ENCODE measurements around the gene PTPRG. TPM values are rescaled to one million over a fixed set of nuclear protein-coding genes. Genes with fewer than 3 reads are reported as not detected.

The PTPRG gene
- total RNA-seq, 2 donors from 2014 or later, result 76.5 to 108 TPM

GRCh38 chr3:61788623-61789507 is 227.5 kb downstream of the PTPRG start:
- 92 to 98% methylated on average over 3 of the region's 4 CpGs for WGBS, 2 experiments (ENCODE audit: insufficient coverage in 1 of 2, insufficient read length in 1 of 2)
- no peak for DNase-seq
- H3K9me3 Mint-ChIP-seq, result no peaks in the 10 kb centered on the region
- no peak overlapping the region for H3K4me3 ChIP-seq (ENCODE audit: low read length)
- H3K9ac ChIP-seq (ENCODE audit: extremely low read depth, low read length, poor library complexity, severe bottlenecking), result no peak overlapping the region
- no peaks in the 10 kb centered on the region for H3K9me3 ChIP-seq (ENCODE audit: control insufficient read depth, low read length)
- H3K36me3 Mint-ChIP-seq (ENCODE audit: low read depth), result peaks cover 1% of the 10 kb centered on the region
- H3K27ac Mint-ChIP-seq, result no peak overlapping the region
- H3K27ac ChIP-seq (ENCODE audit: low read depth, low read length), result no peak overlapping the region
- H3K36me3 ChIP-seq (ENCODE audit: control insufficient read depth, insufficient read depth, low read length), result no peaks in the 10 kb centered on the region
- H3K27me3 ChIP-seq (ENCODE audit: control insufficient read depth, insufficient read depth, low read length, poor library complexity, severe bottlenecking), result peaks cover 11% of the 10 kb centered on the region
- H3K4me1 ChIP-seq (ENCODE audit: control insufficient read depth, insufficient read depth, low read length), result peaks cover 9% of the 10 kb centered on the region
- TF ChIP-seq CTCF (conservative IDR thresholded peaks at IDR 0.05), result no peak
- H3K27me3 Mint-ChIP-seq (ENCODE audit: insufficient read depth), result peaks cover 14% of the 10 kb centered on the region
- H3K4me1 Mint-ChIP-seq, result peaks cover 30% of the 10 kb centered on the region
- no peak overlapping the region for H3K4me3 Mint-ChIP-seq

GRCh38 chr3:61789861-61790260 is 228.5 kb downstream of the PTPRG start:
- Histone ChIP-seq H3K27ac (ENCODE audit: low read depth, low read length) (no peak overlapping the region), H3K36me3 (ENCODE audit: control insufficient read depth, insufficient read depth, low read length) (no peaks in the 10 kb centered on the region), H3K4me3 (ENCODE audit: low read length) (no peak overlapping the region), H3K9me3 (ENCODE audit: control insufficient read depth, low read length) (no peaks in the 10 kb centered on the region), H3K27me3 (ENCODE audit: control insufficient read depth, insufficient read depth, low read length, poor library complexity, severe bottlenecking) (peaks cover 21% of the 10 kb centered on the region), H3K9ac (ENCODE audit: extremely low read depth, low read length, poor library complexity, severe bottlenecking) (no peak overlapping the region), H3K4me1 (ENCODE audit: control insufficient read depth, insufficient read depth, low read length) (peaks cover 9% of the 10 kb centered on the region)
- peaks cover 15% of the 10 kb centered on the region for H3K27me3 Mint-ChIP-seq (ENCODE audit: insufficient read depth)
- H3K9me3 Mint-ChIP-seq, result no peaks in the 10 kb centered on the region
- H3K4me1 Mint-ChIP-seq, result peaks cover 26% of the 10 kb centered on the region
- H3K36me3 Mint-ChIP-seq (ENCODE audit: low read depth), result peaks cover 1% of the 10 kb centered on the region
- 93% methylated on average over 3 of the region's 3 CpGs; no CpG with 5 or more reads in 1 of the 2 experiments for WGBS, 2 experiments (ENCODE audit: insufficient coverage in 1 of 2, insufficient read length in 1 of 2)
- no peak overlapping the region for H3K4me3 Mint-ChIP-seq
- no peak overlapping the region for H3K27ac Mint-ChIP-seq
- TF ChIP-seq CTCF (conservative IDR thresholded peaks at IDR 0.05), result no peak
- DNase-seq, result no peak

GRCh38 chr3:61790411-61790810 is 229.0 kb downstream of the PTPRG start:
- peaks cover 9% of the 10 kb centered on the region for H3K4me1 ChIP-seq (ENCODE audit: control insufficient read depth, insufficient read depth, low read length)
- no peak overlapping the region for H3K27ac ChIP-seq (ENCODE audit: low read depth, low read length)
- Mint-ChIP-seq H3K4me3 (no peak overlapping the region), H3K9me3 (no peaks in the 10 kb centered on the region), H3K27ac (no peak overlapping the region), H3K4me1 (peaks cover 26% of the 10 kb centered on the region), H3K27me3 (ENCODE audit: insufficient read depth) (peaks cover 19% of the 10 kb centered on the region), H3K36me3 (ENCODE audit: low read depth) (peaks cover 1% of the 10 kb centered on the region)
- H3K4me3 ChIP-seq (ENCODE audit: low read length), result no peak overlapping the region
- no peaks in the 10 kb centered on the region for H3K36me3 ChIP-seq (ENCODE audit: control insufficient read depth, insufficient read depth, low read length)
- no peak for DNase-seq
- TF ChIP-seq CTCF (conservative IDR thresholded peaks at IDR 0.05), result no peak
- peaks cover 25% of the 10 kb centered on the region for H3K27me3 ChIP-seq (ENCODE audit: control insufficient read depth, insufficient read depth, low read length, poor library complexity, severe bottlenecking)
- no peaks in the 10 kb centered on the region for H3K9me3 ChIP-seq (ENCODE audit: control insufficient read depth, low read length)
- H3K9ac ChIP-seq (ENCODE audit: extremely low read depth, low read length, poor library complexity, severe bottlenecking), result no peak overlapping the region
